ENCODE results near the gene SGTA. TPM values are rescaled to one million over a fixed set of nuclear protein-coding genes. Genes with fewer than 3 reads are reported as not detected.

Gene SGTA
- total and polyA plus RNA-seq, 9 of the 15 experiments (the other 6 are each of a cell fraction or from before 2014, with no cell fraction given) = 1.4 to 110 (median 49.9) TPM

GRCh38 chr19:2761876-2762782, 20.9 kb downstream of the SGTA start:
- Histone ChIP-seq H3K9me1 (ENCODE audit: control insufficient read depth, insufficient read depth, low read length) (no peaks in the 10 kb centered on the region), H3K4me1 (replicated peaks in 1 of 2; ENCODE audit: control insufficient read depth in 2 of 2, insufficient read depth in 2 of 2, low read length in 2 of 2) (peaks cover 0 to 15% of the 10 kb centered on the region in 2 experiments; a peak in 2 of 5 replicates), H3K27me3 (ENCODE audit: control insufficient read depth in 2 of 2, insufficient read depth in 2 of 2, low read length in 2 of 2) (no peaks in the 10 kb centered on the region), H2AFZ (ENCODE audit: low read depth, low read length) (no peak overlapping the region), H4K20me1 (replicated peaks; ENCODE audit: control insufficient read depth, insufficient read depth, low read length) (no peaks in the 10 kb centered on the region), H3K4me2 (ENCODE audit: insufficient read depth, low read length) (no peak overlapping the region), H3K9ac (ENCODE audit: insufficient read depth in 1 of 2, low read depth in 2 of 2, low read length in 2 of 2) (no peak overlapping the region; a peak in 1 of 4 replicates), H3K4me3 (no peak overlapping the region), H3K36me3 (ENCODE audit: control insufficient read depth, insufficient read depth, low read length) (peaks cover 92% of the 10 kb centered on the region; the same call in 2 of the 3 replicates), H3K79me2 (ENCODE audit: control insufficient read depth, insufficient read depth, low read length) (no peaks in the 10 kb centered on the region), H3K9me3 (replicated peaks; ENCODE audit: control insufficient read depth, insufficient read depth, low read depth, low read length) (no peaks in the 10 kb centered on the region), H3K27ac (ENCODE audit: extremely low read depth, low read depth, low read length) (no peak overlapping the region)
- no peak for TF ChIP-seq NONO (IDR thresholded peaks at IDR 0.05; ENCODE audit: low read depth in 2 of 2, low read length in 1 of 2)
- TF ChIP-seq ZNF24 (IDR thresholded peaks at IDR 0.05) = no peak
- TF ChIP-seq POLR2G (IDR thresholded peaks at IDR 0.05; ENCODE audit: low read depth, low read length) = 0 out of 2 replicates have a peak, but pooled peaks have one; percentile 4
- TF ChIP-seq RBM22 (IDR thresholded peaks at IDR 0.05; ENCODE audit: low read depth, low read length, poor library complexity, severe bottlenecking) = peak; percentile 65
- TF ChIP-seq HDAC8 (tag; IDR thresholded peaks at IDR 0.05) = no peak
- no peak for TF ChIP-seq EZH2 (IDR thresholded peaks at IDR 0.05; ENCODE audit: borderline replicate concordance, low read depth, low read length)
- ChIA-PET CTCF (ENCODE audit: low intra/inter-chr PET ratio) (no interaction called here), POLR2A (interaction anchor here (0.6 to 0.8 kb wide), 2 partner anchors 28 to 35 kb away, joined by 3 read pairs; no protein-coding TSS in a partner anchor)
- in situ Hi-C loops (cut with MboI) = no loop called here
- DNase-seq (ENCODE audit: extremely low read depth in 1 of 4, low spot score in 3 of 4) (no peak), ATAC-seq (no peak), FAIRE-seq (no peak)
- BruUV-seq (replicated peaks) = no TSS peak
- intact Hi-C loops (cut with micrococcal nuclease) = no loop called here
- 91% methylated on average over 31 of the region's 43 CpGs for WGBS (ENCODE audit: insufficient coverage, low coverage, missing lambda C conversion rate)

Data from K562 (cell line).